ENCODE data around the gene NIPA2. TPM values are rescaled to one million over a fixed set of nuclear protein-coding genes. Genes with fewer than 3 reads are reported as not detected.

NIPA2 gene
- polyA plus RNA-seq, 2 donors: 6.7 to 21.1 TPM

GRCh38 chr15:22916606-22917350 lies 78.3 kb downstream of the NIPA2 start:
- 94 to 96% methylated on average over 36 of the region's 36 CpGs for WGBS, 2 donors
- peaks cover 0 to 2% of the 10 kb centered on the region in 2 donors for H3K4me1 ChIP-seq (ENCODE audit: control insufficient read depth in 2 of 2, insufficient read depth in 2 of 2, low read length in 1 of 2)
- no peaks in the 10 kb centered on the region for H3K27me3 ChIP-seq (ENCODE audit: control insufficient read depth in 1 of 2, insufficient read depth in 2 of 2, low read length in 2 of 2)
- H3K36me3 ChIP-seq (ENCODE audit: control insufficient read depth in 2 of 2, insufficient read depth in 2 of 2, low read length in 1 of 2): peaks cover 0 to 46% of the 10 kb centered on the region in 2 donors
- H3K9me3 ChIP-seq (ENCODE audit: control insufficient read depth in 2 of 2, insufficient read depth in 1 of 2, low read depth in 1 of 2, low read length in 1 of 2): no peaks in the 10 kb centered on the region
- no peak overlapping the region for H3K27ac ChIP-seq (ENCODE audit: low read depth in 2 of 2, low read length in 1 of 2)
- H3K4me3 ChIP-seq (ENCODE audit: low read depth in 1 of 2, low read length in 2 of 2): no peak overlapping the region

- Histone ChIP-seq H3K4me1 (ENCODE audit: control insufficient read depth in 2 of 2, insufficient read depth in 2 of 2, low read length in 1 of 2) (peaks cover 0 to 2% of the 10 kb centered on the region in 2 donors), H3K9me3 (ENCODE audit: control insufficient read depth in 2 of 2, insufficient read depth in 1 of 2, low read depth in 1 of 2, low read length in 1 of 2) (no peaks in the 10 kb centered on the region), H3K27me3 (ENCODE audit: control insufficient read depth in 1 of 2, insufficient read depth in 2 of 2, low read length in 2 of 2) (no peaks in the 10 kb centered on the region), H3K27ac (ENCODE audit: low read depth in 2 of 2, low read length in 1 of 2) (no peak overlapping the region), H3K36me3 (ENCODE audit: control insufficient read depth in 2 of 2, insufficient read depth in 2 of 2, low read length in 1 of 2) (peaks cover 0 to 41% of the 10 kb centered on the region in 2 donors), H3K4me3 (ENCODE audit: low read depth in 1 of 2, low read length in 2 of 2) (no peak overlapping the region)
- WGBS, 2 donors: 93 to 94% methylated on average over 18 of the region's 18 CpGs
Measured at GRCh38 chr15:22917556-22917955, 79.1 kb downstream of the NIPA2 start.

Other genes with a start within 250 kb of the NIPA2 start
- 1 to 10 TPM; 2.5 to 2.8 TPM for gene NIPA1, start 52.0 kb upstream of the NIPA2 start, polyA plus RNA-seq
- gene CYFIP1, start 141.7 kb downstream of the NIPA2 start, polyA plus RNA-seq: 10 to 100 TPM; 32.1 to 44.3 TPM
- gene TUBGCP5, start 200.9 kb downstream of the NIPA2 start, polyA plus RNA-seq: 1 to 10 TPM; 5.2 to 7.8 TPM

Data from esophagus (tissue), 2 donors.